HG02938 (cell line): ENCODE data around the gene ACAP1.
"Not testable (repeated sequence)": the region's sequence is repeated elsewhere in the genome, so short reads cannot be mapped to it uniquely, and the experiment has no call there.

Experiments used
- ATAC-seq: cut with Tn5 transposase; IDR thresholded peaks from one replicate; pipeline ENCODE4 v1.9.1; 2021; ENCODE audit warnings: mild to moderate bottlenecking, moderate library complexity; ENCODE audit not compliant: unreplicated experiment

The ACAP1 gene

DNA sequence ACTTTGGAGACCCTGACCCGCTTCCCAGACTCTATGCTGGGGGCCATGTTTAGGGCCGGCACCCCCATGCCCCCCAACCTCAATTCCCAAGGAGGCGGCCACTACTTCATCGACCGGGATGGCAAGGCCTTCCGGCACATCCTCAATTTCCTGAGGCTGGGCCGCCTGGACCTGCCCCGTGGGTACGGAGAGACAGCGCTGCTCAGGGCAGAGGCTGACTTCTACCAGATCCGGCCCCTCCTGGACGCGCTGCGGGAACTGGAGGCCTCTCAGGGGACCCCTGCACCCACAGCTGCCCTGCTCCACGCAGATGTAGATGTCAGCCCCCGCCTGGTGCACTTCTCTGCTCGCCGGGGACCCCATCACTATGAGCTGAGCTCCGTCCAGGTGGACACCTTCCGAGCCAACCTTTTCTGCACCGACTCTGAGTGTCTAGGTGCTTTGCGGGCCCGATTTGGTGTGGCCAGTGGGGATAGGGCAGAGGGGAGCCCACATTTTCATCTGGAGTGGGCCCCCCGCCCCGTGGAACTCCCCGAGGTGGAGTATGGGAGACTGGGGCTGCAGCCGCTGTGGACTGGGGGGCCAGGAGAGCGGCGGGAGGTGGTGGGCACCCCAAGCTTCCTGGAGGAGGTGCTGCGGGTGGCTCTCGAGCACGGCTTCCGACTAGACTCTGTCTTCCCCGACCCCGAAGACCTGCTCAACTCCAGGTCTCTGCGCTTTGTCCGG, 16.7 kb downstream of the ACAP1 start:
- ATAC-seq, result no peak

DNA sequence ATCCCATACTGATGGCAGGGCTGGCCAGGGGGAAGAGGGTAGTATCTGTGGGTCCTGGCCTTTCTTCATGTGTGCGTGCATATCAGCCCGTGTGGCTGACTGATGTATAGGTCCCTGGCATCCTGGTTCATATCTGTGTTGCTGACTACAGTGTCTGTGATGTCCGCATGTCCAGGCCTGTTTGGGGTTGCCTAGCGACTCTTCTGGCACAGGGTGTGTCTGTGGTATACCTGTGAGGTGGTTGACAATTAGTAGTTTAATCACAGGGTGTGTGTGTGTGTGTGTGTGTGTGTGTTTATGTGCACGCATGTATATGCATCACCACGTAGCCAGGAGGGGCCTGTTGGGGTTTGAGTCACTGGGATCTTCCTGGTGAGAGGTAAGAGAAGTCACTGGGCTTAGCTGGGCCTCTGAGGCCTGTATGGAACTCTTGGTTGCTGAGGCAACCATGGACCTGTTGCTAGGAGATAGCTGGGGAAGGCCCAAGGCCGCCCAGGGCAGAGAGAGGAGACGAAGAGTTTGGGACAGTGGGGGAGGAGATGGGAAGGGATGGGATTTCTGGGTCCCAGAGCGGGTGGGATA, 18.0 kb downstream of the ACAP1 start:
- ATAC-seq, result no peak

DNA sequence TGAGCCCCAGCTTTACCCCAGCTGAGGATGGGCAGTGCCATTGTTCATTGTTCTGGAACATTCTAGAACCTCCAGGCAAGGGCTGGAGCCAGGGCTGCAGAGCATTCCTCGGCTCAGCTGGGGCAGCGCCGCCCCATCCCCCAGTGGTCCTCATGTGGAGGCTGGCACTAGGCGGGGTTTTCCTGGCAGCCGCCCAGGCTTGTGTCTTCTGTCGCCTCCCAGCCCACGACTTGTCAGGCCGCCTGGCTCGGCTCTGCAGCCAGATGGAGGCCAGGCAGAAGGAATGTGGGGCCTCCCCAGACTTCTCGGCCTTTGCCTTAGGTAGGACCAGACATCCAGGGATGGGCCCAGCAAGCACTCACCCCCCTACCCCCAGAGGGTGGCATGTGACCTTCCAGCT, 18.7 kb downstream of the ACAP1 start, which contains the start of gene TMEM95:
Gene TMEM95, plus strand, starts transcription at position 104 of the 400 bp plus-strand sequence. Its CDS starts 49 bp downstream, at position 153.
- ATAC-seq, result no peak

DNA sequence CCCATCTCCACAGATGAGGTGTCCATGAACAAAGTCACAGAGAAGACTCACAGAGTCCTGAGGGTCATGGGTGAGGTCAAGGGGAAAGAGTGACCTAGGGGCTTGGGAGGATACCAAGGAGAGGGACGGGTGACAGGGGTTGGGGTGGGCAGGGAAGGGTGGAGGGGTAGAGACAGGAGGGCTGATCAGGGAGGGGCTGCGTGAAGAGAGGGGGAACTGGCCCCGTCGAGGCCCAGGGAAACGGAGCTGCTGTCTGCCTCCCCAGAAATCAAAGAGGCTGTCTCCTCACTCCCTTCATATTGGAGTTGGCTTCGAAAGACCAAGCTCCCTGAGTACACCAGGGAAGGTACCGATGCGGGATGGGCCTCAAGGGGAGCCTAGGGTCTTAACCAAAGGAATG, 19.2 kb downstream of the ACAP1 start:
- ATAC-seq, result no peak

GRCh38 chr17:7356072-7356549, 19.8 kb downstream of the ACAP1 start:
- no peak for ATAC-seq

DNA sequence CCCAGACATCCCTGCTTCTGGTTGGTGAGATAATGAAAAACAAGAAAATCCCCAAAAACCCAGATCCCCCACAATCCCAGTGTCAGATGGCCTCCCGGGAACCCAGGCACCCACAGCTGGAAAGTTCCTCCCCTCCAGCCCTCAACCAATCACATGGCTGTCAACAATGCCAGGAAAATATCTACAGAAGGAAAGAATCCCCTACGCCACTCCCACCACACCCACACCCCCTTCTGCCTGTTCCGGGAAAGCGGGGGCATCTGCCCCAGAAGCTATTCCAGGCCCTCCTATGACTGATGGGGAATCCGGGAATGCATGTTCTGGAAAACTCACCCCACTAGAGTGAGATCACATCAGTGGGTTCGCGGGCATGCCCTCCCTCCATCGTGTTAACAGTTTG, 20.4 kb downstream of the ACAP1 start:
- ATAC-seq, result no peak

GRCh38 chr17:7357381-7357780, 21.1 kb downstream of the ACAP1 start:
- no peak for ATAC-seq

- no peak for ATAC-seq
Observed at GRCh38 chr17:7361906-7362305, 25.6 kb downstream of the ACAP1 start.

- ATAC-seq, result no peak
Observed at GRCh38 chr17:7363311-7363710, 27.0 kb downstream of the ACAP1 start.

DNA sequence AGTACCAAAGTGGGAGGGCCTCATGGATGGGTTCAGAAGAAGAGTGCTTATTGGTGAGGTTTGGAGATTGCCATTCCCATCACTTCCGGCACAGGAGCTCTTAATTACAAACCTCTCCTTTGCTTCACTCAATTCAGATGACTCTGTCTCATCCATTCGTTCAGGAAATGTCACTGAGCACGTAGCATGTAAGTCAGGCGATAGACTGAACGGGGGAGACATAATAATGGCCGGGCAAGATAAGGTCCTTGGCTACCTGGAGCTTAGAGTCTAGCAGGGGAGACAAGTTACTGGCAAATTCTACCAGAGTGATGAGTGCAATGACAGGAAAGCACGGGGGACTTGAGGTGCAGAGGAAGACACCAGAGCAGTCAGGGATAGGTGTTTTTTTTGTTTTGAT, 29.6 kb downstream of the ACAP1 start:
- ATAC-seq, result not testable (repeated sequence)

DNA sequence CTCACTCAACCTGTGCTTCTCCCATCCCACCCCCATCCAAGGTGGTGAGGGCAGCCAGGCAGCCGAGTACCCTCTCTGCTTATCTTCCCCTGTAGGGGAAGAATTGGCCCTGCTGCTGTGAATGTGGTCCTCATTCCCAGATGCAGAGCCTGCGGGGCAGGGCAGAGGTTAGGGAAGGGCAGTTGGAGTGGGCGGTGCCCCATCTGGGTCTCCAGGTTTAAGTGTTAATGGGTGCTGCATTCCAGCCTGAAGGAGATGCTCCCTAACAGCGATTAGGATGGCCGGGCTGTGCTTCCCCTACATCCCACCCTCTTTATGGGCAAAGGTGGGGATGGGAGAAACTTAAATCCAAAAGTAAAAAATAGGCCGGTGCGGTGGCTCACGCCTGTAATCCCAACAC, 30.8 kb downstream of the ACAP1 start:
- ATAC-seq, result no peak

- no peak for ATAC-seq
Observed at GRCh38 chr17:7367918-7368598, 31.7 kb downstream of the ACAP1 start.

DNA sequence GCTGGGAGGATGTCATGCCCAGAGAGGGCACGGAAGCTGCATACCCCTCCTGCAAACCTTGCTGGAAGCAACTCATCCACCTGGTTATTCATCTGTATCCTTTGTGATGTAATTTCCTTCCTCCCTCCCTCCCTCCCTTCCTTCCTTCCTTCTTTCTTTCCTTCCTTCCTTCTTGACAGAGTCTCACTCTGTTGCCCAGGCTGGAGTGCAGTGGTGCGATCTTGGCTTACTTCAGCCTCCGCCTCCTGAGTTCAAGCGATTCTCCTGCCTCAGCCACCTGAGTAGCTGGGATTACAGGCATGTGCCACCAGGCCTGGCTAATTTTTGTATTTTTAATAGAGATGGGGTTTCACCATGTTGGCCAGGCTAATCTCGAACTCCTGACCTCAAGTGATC, 32.3 kb downstream of the ACAP1 start:
- ATAC-seq, result not testable (repeated sequence)

DNA sequence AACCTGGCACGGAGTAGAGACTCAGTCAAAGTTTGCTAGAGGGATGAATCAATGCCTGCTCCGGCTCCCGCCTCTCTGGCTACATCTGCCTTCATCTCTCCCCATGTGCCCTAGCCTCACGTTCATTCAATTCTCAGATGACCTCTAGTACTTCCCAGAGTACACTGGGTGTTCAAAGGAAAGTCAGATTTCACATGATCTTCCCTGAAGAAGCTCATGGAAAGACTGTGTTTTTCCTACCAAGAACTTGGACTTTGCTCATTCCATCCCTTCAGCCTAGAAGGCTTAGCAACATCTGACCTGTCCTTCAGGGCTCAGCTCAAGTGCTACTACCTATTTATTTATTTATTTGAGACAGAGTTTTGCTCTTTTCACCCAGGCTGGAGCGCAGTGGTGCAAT, 33.5 kb downstream of the ACAP1 start:
- no peak for ATAC-seq

GRCh38 chr17:7370853-7371252, 34.5 kb downstream of the ACAP1 start:
- ATAC-seq, result no peak

GRCh38 chr17:7374353-7374752, 38.0 kb downstream of the ACAP1 start:
- no peak for ATAC-seq

- ATAC-seq, result no peak
Observed at GRCh38 chr17:7379134-7379533, 42.8 kb downstream of the ACAP1 start.

GRCh38 chr17:7380321-7380720, 44.0 kb downstream of the ACAP1 start:
- no peak for ATAC-seq

- no peak for ATAC-seq
Observed at GRCh38 chr17:7380855-7381683, 44.7 kb downstream of the ACAP1 start, which contains the start of gene TNK1. Gene TNK1, plus strand, starts transcription at chr17:7381089. Its CDS starts 1,838 bp downstream, at chr17:7382927.

- no peak for ATAC-seq
Observed at GRCh38 chr17:7382901-7383300, 46.6 kb downstream of the ACAP1 start.

DNA sequence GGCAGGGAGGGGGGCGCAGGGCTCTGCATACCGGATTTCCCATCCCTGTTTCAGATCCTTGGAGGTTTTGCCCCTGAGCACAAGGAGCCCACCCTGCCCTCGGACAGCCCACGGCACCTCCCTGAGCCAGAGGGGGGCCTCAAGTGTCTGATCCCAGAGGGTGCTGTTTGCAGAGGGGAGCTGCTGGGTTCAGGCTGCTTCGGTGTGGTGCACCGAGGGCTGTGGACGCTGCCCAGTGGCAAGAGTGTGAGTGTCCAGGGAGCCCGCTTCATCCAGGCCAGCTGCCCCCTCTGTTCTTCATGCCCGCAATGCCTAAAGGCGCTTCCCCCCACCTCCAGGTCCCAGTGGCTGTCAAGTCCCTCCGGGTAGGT, 47.0 kb downstream of the ACAP1 start:
- ATAC-seq, result no peak
